ENCODE data around the gene ZNF154. TPM values are rescaled to one million over a fixed set of nuclear protein-coding genes. Genes with fewer than 3 reads are reported as not detected.

The ZNF154 gene
- total RNA-seq, 2 experiments from 2014 or later, result 3.0 to 3.1 TPM

- ChIA-PET POLR2A (no interaction called here), CTCF (interaction anchor here (1.3 kb wide), 1 partner anchor 10 kb away, joined by 6 read pairs; the partner anchor contains the start of gene ZNF551)
- no peak for DNase-seq
- H3K4me3 Mint-ChIP-seq, result no peak overlapping the region
- no peaks in the 10 kb centered on the region for H3K36me3 Mint-ChIP-seq (ENCODE audit: low read depth)
- ATAC-seq, result no peak
- peaks cover 11% of the 10 kb centered on the region for H3K9me3 Mint-ChIP-seq (ENCODE audit: insufficient read depth)
- no peak overlapping the region for H3K27ac Mint-ChIP-seq
- H3K4me1 Mint-ChIP-seq (ENCODE audit: low read depth), result no peaks in the 10 kb centered on the region
- H3K27me3 Mint-ChIP-seq (ENCODE audit: low read depth), result peaks cover 2% of the 10 kb centered on the region
These were observed 37.7 kb downstream of the ZNF154 start for GRCh38 chr19:57671124-57671895.

DNA sequence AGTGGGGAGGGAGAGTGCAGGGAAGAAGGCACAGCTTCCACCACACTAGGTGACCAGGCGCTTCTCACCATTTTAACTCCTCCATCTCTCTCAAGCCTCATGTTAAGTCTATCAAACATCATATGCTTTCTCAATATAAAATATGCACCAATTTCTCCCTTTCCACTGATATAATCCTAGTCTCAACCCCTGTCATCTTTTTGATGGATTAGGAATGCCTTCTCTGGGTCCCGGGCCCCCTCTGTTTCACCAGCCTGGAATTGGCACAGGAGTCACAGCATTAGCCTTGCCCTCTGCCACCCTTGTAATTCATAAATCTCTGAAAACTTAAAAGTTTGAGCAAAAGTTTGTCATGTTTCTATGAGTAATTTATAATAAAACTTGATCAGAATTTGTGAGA is 40.4 kb downstream of the ZNF154 start, which contains the start of gene ZSCAN4:
TSS of gene ZSCAN4 (plus strand) at position 301 of the 400 bp plus-strand sequence. CDS start 7,211 bp downstream, outside the sequence.
- ATAC-seq, result no peak
- Mint-ChIP-seq H3K27ac (no peak within 1 kb of the TSS), H3K4me3 (no peak within 1 kb of the TSS), H3K9me3 (ENCODE audit: insufficient read depth) (no peaks in the 10 kb centered on the region), H3K27me3 (ENCODE audit: low read depth) (peaks cover 14% of the 10 kb centered on the region), H3K36me3 (ENCODE audit: low read depth) (no peaks in the 10 kb centered on the region), H3K4me1 (ENCODE audit: low read depth) (peaks cover 3% of the 10 kb centered on the region)
- DNase-seq, result no peak
- CTCF ChIA-PET, result no interaction called here
- POLR2A ChIA-PET, result no interaction called here

- no peak overlapping the region for H3K27ac Mint-ChIP-seq
- H3K9me3 Mint-ChIP-seq (ENCODE audit: insufficient read depth), result no peaks in the 10 kb centered on the region
- H3K4me3 Mint-ChIP-seq, result no peak overlapping the region
- no peak for DNase-seq
- ChIA-PET CTCF (no interaction called here), POLR2A (no interaction called here)
- H3K36me3 Mint-ChIP-seq (ENCODE audit: low read depth), result no peaks in the 10 kb centered on the region
- ATAC-seq, result no peak
- peaks cover 14% of the 10 kb centered on the region for H3K27me3 Mint-ChIP-seq (ENCODE audit: low read depth)
- peaks cover 3% of the 10 kb centered on the region for H3K4me1 Mint-ChIP-seq (ENCODE audit: low read depth)
These were observed 41.8 kb downstream of the ZNF154 start for GRCh38 chr19:57667228-57667627.

DNA sequence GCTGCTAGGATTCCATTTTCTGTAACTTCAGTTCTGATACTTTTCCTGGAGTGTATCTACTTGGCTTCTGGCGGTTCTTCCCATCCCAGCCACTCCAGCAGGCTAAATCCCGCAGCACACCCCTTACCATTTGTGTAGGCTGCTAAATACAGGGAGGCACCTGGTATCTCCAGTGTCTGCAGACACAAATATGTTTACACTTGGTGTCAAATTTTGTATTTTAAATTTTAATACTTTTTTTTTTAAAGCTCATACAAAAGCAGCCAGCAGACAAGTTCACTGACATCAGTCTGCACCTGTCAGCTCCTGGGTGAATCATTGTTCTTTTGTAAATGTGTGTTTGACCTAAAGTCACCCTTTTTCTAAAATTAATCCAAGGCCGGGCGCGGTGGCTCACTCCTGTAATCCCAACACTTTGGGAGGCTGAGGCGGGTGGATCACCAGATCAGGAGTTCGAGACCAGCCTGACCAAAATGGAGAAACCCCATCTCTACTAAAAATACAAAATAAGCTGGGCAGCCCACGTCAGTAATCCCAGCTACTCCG is 43.7 kb downstream of the ZNF154 start:
- ChIA-PET POLR2A (no interaction called here), CTCF (interaction anchor here (1.0 to 1.3 kb wide), 2 partner anchors 16 to 66 kb away, joined by 3 to 4 read pairs; partner anchors contain the start of genes ZNF530 and ZNF551)
- no peaks in the 10 kb centered on the region for H3K36me3 Mint-ChIP-seq (ENCODE audit: low read depth)
- DNase-seq (no peak), ATAC-seq (no peak)
- peaks cover 3% of the 10 kb centered on the region for H3K4me1 Mint-ChIP-seq (ENCODE audit: low read depth)
- no peaks in the 10 kb centered on the region for H3K9me3 Mint-ChIP-seq (ENCODE audit: insufficient read depth)
- peaks cover 12% of the 10 kb centered on the region for H3K27me3 Mint-ChIP-seq (ENCODE audit: low read depth)
- H3K27ac Mint-ChIP-seq, result no peak overlapping the region
- H3K4me3 Mint-ChIP-seq, result peak overlapping the region; percentile 6

- ChIA-PET POLR2A (no interaction called here), CTCF (interaction anchor here (1.0 to 1.3 kb wide), 2 partner anchors 17 to 65 kb away, joined by 3 to 4 read pairs; partner anchors contain the start of genes ZNF530 and ZNF551)
- H3K27ac Mint-ChIP-seq, result no peak overlapping the region
- peak overlapping the region; percentile 73 for H3K4me3 Mint-ChIP-seq
- H3K36me3 Mint-ChIP-seq (ENCODE audit: low read depth), result no peaks in the 10 kb centered on the region
- DNase-seq, result no peak
- H3K4me1 Mint-ChIP-seq (ENCODE audit: low read depth), result peaks cover 3% of the 10 kb centered on the region
- peak; percentile 69 for ATAC-seq
- peaks cover 13% of the 10 kb centered on the region for H3K27me3 Mint-ChIP-seq (ENCODE audit: low read depth)
- no peaks in the 10 kb centered on the region for H3K9me3 Mint-ChIP-seq (ENCODE audit: insufficient read depth)
These were observed 44.5 kb downstream of the ZNF154 start for GRCh38 chr19:57664269-57665127.

- Mint-ChIP-seq H3K27me3 (ENCODE audit: low read depth) (peaks cover 2% of the 10 kb centered on the region), H3K27ac (no peak overlapping the region), H3K4me3 (no peak overlapping the region), H3K9me3 (ENCODE audit: insufficient read depth) (peaks cover 34% of the 10 kb centered on the region), H3K36me3 (ENCODE audit: low read depth) (peaks cover 21% of the 10 kb centered on the region), H3K4me1 (ENCODE audit: low read depth) (peaks cover 11% of the 10 kb centered on the region)
- no peak for DNase-seq
- ChIA-PET CTCF (no interaction called here), POLR2A (no interaction called here)
- no peak for ATAC-seq
These were observed 52.7 kb downstream of the ZNF154 start for GRCh38 chr19:57656346-57656745.

GRCh38 chr19:57655443-57655842 is 53.6 kb downstream of the ZNF154 start:
- no peak overlapping the region for H3K4me3 Mint-ChIP-seq
- ChIA-PET CTCF (no interaction called here), POLR2A (no interaction called here)
- H3K36me3 Mint-ChIP-seq (ENCODE audit: low read depth), result peaks cover 23% of the 10 kb centered on the region
- no peak for ATAC-seq
- DNase-seq, result no peak
- H3K9me3 Mint-ChIP-seq (ENCODE audit: insufficient read depth), result peaks cover 34% of the 10 kb centered on the region
- peaks cover 13% of the 10 kb centered on the region for H3K4me1 Mint-ChIP-seq (ENCODE audit: low read depth)
- no peak overlapping the region for H3K27ac Mint-ChIP-seq
- peaks cover 2% of the 10 kb centered on the region for H3K27me3 Mint-ChIP-seq (ENCODE audit: low read depth)

GRCh38 chr19:57653689-57654088 is 55.3 kb downstream of the ZNF154 start:
- peaks cover 26% of the 10 kb centered on the region for H3K36me3 Mint-ChIP-seq (ENCODE audit: low read depth)
- ChIA-PET CTCF (no interaction called here), POLR2A (no interaction called here)
- peaks cover 13% of the 10 kb centered on the region for H3K4me1 Mint-ChIP-seq (ENCODE audit: low read depth)
- no peak for ATAC-seq
- no peak for DNase-seq
- peaks cover 40% of the 10 kb centered on the region for H3K9me3 Mint-ChIP-seq (ENCODE audit: insufficient read depth)
- no peak overlapping the region for H3K4me3 Mint-ChIP-seq
- no peak overlapping the region for H3K27ac Mint-ChIP-seq
- H3K27me3 Mint-ChIP-seq (ENCODE audit: low read depth), result no peaks in the 10 kb centered on the region

- Mint-ChIP-seq H3K36me3 (ENCODE audit: low read depth) (peaks cover 26% of the 10 kb centered on the region), H3K4me1 (ENCODE audit: low read depth) (peaks cover 13% of the 10 kb centered on the region), H3K27ac (peak overlapping the region; percentile 53), H3K27me3 (ENCODE audit: low read depth) (no peaks in the 10 kb centered on the region), H3K9me3 (ENCODE audit: insufficient read depth) (peaks cover 48% of the 10 kb centered on the region), H3K4me3 (peak overlapping the region; percentile 28)
- DNase-seq (no peak), ATAC-seq (no peak)
- POLR2A ChIA-PET, result no interaction called here
- CTCF ChIA-PET, result no interaction called here
These were observed 57.4 kb downstream of the ZNF154 start for GRCh38 chr19:57651654-57651996.

GRCh38 chr19:57648331-57649003 is 60.5 kb downstream of the ZNF154 start:
- Mint-ChIP-seq H3K36me3 (ENCODE audit: low read depth) (peaks cover 28% of the 10 kb centered on the region), H3K9me3 (ENCODE audit: insufficient read depth) (peaks cover 50% of the 10 kb centered on the region), H3K27me3 (ENCODE audit: low read depth) (no peaks in the 10 kb centered on the region), H3K27ac (no peak overlapping the region), H3K4me1 (ENCODE audit: low read depth) (peaks cover 10% of the 10 kb centered on the region), H3K4me3 (no peak overlapping the region)
- CTCF ChIA-PET, result no interaction called here
- DNase-seq (no peak), ATAC-seq (no peak)
- POLR2A ChIA-PET, result no interaction called here
